BLaER1 treated with 17β-estradiol and CSF1 and Interleukin-3, amounts not matched to agents 10 nM and 100 nM (cell line): ENCODE data around the gene AUTS2.

ENCODE experiments used
- H3K27ac ChIP-seq, 11 experiments: shearing (Covaris generic); formaldehyde crosslinking; 2 replicates each; pipeline ENCODE4 v1.8.1; 2022
- H3K27me3 ChIP-seq, 11 experiments: shearing (Covaris generic); formaldehyde crosslinking; 2 replicates each; pipeline ENCODE4 v1.8.1; 2022
- H3K36me3 ChIP-seq, 11 experiments: shearing (Covaris generic); formaldehyde crosslinking; 2 replicates each; pipeline ENCODE4 v1.8.1; 2022
- H3K4me1 ChIP-seq, 10 experiments: shearing (Covaris generic); formaldehyde crosslinking; 2 replicates each; pipeline ENCODE4 v1.8.1; 2022
- H3K4me2 ChIP-seq, 11 experiments: shearing (Covaris generic); formaldehyde crosslinking; 2 replicates each; pipeline ENCODE4 v1.8.1; 2022
- H3K4me3 ChIP-seq, 10 experiments: shearing (Covaris generic); formaldehyde crosslinking; 2 replicates each; pipeline ENCODE4 v1.8.1; 2022
- H3K9ac ChIP-seq, 11 experiments: shearing (Covaris generic); formaldehyde crosslinking; 2 replicates each; pipeline ENCODE4 v1.8.1; 2022
- H3K9me3 ChIP-seq, 11 experiments: shearing (Covaris generic); formaldehyde crosslinking; replicated peaks in 1 of 11; 2 replicates each; pipeline ENCODE4 v1.8.1; 2022
- H4K20me1 ChIP-seq, 11 experiments: shearing (Covaris generic); formaldehyde crosslinking; 2 replicates each; pipeline ENCODE4 v1.8.1; 2022
- Cebpa-rat ChIP-seq, 11 experiments: shearing (Covaris generic); IDR thresholded peaks; 2 replicates each; pipeline ENCODE4 v1.8.1; 2022

The AUTS2 gene

DNA sequence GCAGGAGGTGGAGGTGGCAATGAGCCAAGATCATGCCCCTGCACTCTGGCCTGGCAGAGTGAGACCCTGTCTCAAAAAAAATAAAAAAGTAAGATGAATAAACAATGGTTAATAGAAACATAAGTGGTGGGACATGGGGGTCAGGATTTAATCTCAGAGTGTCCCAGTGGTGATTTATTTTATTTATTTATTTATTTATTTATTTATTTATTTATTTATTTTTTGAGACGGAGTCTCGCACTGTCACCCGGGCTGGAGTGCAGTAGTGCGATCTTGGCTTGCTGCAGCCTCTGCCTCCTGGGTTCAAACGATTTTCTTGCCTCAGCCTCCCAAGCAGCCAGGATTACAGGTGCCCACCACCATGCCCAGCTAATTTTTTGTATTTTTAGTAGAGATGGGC is 1051.0 kb downstream of the AUTS2 start:
- no peak overlapping the region for H3K4me3 ChIP-seq
- no peaks in the 10 kb centered on the region for H3K27me3 ChIP-seq
- no peak for TF ChIP-seq Cebpa-rat (IDR thresholded peaks at IDR 0.05)
- peaks cover 0 to 11% (median 0%) of the 10 kb centered on the region in 11 experiments; a peak in 4 of 22 replicates for H3K9me3 ChIP-seq
- H4K20me1 ChIP-seq = peaks cover 0 to 11% (median 0%) of the 10 kb centered on the region in 11 experiments; a peak in 2 of 22 replicates
- H3K9ac ChIP-seq = no peak overlapping the region
- no peak overlapping the region for H3K4me2 ChIP-seq
- H3K27ac ChIP-seq = no peak overlapping the region
- H3K36me3 ChIP-seq = peaks cover 0 to 6% (median 0%) of the 10 kb centered on the region in 11 experiments; a peak in 2 of 22 replicates
- peaks cover 9 to 46% (median 32%) of the 10 kb centered on the region in 10 experiments for H3K4me1 ChIP-seq

- no peak overlapping the region for H3K9ac ChIP-seq
- H4K20me1 ChIP-seq = no peaks in the 10 kb centered on the region
- no peak overlapping the region for H3K4me3 ChIP-seq
- H3K4me2 ChIP-seq = no peak overlapping the region
- TF ChIP-seq Cebpa-rat (IDR thresholded peaks at IDR 0.05) = no peak
- H3K36me3 ChIP-seq = peaks cover 0 to 19% (median 4%) of the 10 kb centered on the region in 11 experiments; a peak in 5 of 22 replicates
- peaks cover 0 to 15% (median 4%) of the 10 kb centered on the region in 11 experiments; a peak in 5 of 22 replicates for H3K9me3 ChIP-seq
- H3K4me1 ChIP-seq = peaks cover 0 to 8% (median under 1%) of the 10 kb centered on the region in 10 experiments; a peak in 4 of 20 replicates
- no peaks in the 10 kb centered on the region for H3K27me3 ChIP-seq
- no peak overlapping the region for H3K27ac ChIP-seq
Observed at GRCh38 chr7:70654146-70654545, 1055.9 kb downstream of the AUTS2 start.

GRCh38 chr7:70654979-70655378 is 1056.7 kb downstream of the AUTS2 start:
- TF ChIP-seq Cebpa-rat (IDR thresholded peaks at IDR 0.05) = no peak
- H3K4me2 ChIP-seq = no peak overlapping the region
- no peak overlapping the region for H3K27ac ChIP-seq
- peaks cover 0 to 16% (median 2%) of the 10 kb centered on the region in 11 experiments; a peak in 4 of 22 replicates for H3K9me3 ChIP-seq
- H3K36me3 ChIP-seq = peaks cover 0 to 23% (median 4%) of the 10 kb centered on the region in 11 experiments; a peak in 5 of 22 replicates
- no peaks in the 10 kb centered on the region for H3K27me3 ChIP-seq
- H3K9ac ChIP-seq = no peak overlapping the region
- H3K4me1 ChIP-seq = peaks cover 0 to 16% (median 6%) of the 10 kb centered on the region in 10 experiments; a peak in 13 of 20 replicates
- H3K4me3 ChIP-seq = no peak overlapping the region
- H4K20me1 ChIP-seq = no peaks in the 10 kb centered on the region

GRCh38 chr7:70655694-70656093 is 1057.4 kb downstream of the AUTS2 start:
- Histone ChIP-seq H3K4me2 (no peak overlapping the region), H3K9ac (no peak overlapping the region), H3K27ac (no peak overlapping the region), H3K4me3 (no peak overlapping the region), H3K4me1 (peaks cover 6 to 23% (median 14%) of the 10 kb centered on the region in 10 experiments; a peak in 17 of 20 replicates), H3K9me3 (peaks cover 0 to 16% (median 0%) of the 10 kb centered on the region in 11 experiments; a peak in 2 of 22 replicates), H3K27me3 (no peaks in the 10 kb centered on the region), H4K20me1 (no peaks in the 10 kb centered on the region), H3K36me3 (peaks cover 0 to 23% (median 4%) of the 10 kb centered on the region in 11 experiments; a peak in 5 of 22 replicates)
- TF ChIP-seq Cebpa-rat (IDR thresholded peaks at IDR 0.05) = no peak

GRCh38 chr7:70657571-70657970 is 1059.3 kb downstream of the AUTS2 start:
- H3K9ac ChIP-seq = no peak overlapping the region
- H3K27ac ChIP-seq = no peak overlapping the region
- H4K20me1 ChIP-seq = no peaks in the 10 kb centered on the region
- H3K4me3 ChIP-seq = no peak overlapping the region
- peaks cover 0 to 7% (median 0%) of the 10 kb centered on the region in 11 experiments; a peak in 2 of 22 replicates for H3K9me3 ChIP-seq
- H3K36me3 ChIP-seq = peaks cover 0 to 26% (median 0%) of the 10 kb centered on the region in 11 experiments; a peak in 4 of 22 replicates
- H3K4me2 ChIP-seq = no peak overlapping the region; a peak in 1 of 22 replicates
- TF ChIP-seq Cebpa-rat (IDR thresholded peaks at IDR 0.05) = no peak
- peaks cover 7 to 29% (median 20%) of the 10 kb centered on the region in 10 experiments; a peak in 17 of 20 replicates for H3K4me1 ChIP-seq
- H3K27me3 ChIP-seq = no peaks in the 10 kb centered on the region

- Histone ChIP-seq H3K27ac (no peak overlapping the region), H3K36me3 (peaks cover 0 to 26% (median 0%) of the 10 kb centered on the region in 11 experiments; a peak in 4 of 22 replicates), H3K4me3 (no peak overlapping the region), H3K4me1 (peaks cover 7 to 29% (median 20%) of the 10 kb centered on the region in 10 experiments; a peak in 17 of 20 replicates), H3K9me3 (peaks cover 0 to 7% (median 0%) of the 10 kb centered on the region in 11 experiments; a peak in 1 of 22 replicates), H3K9ac (no peak overlapping the region), H4K20me1 (no peaks in the 10 kb centered on the region), H3K27me3 (no peaks in the 10 kb centered on the region), H3K4me2 (no peak overlapping the region; a peak in 1 of 22 replicates)
- TF ChIP-seq Cebpa-rat (IDR thresholded peaks at IDR 0.05) = no peak
Observed at GRCh38 chr7:70657989-70658632, 1059.8 kb downstream of the AUTS2 start.

DNA sequence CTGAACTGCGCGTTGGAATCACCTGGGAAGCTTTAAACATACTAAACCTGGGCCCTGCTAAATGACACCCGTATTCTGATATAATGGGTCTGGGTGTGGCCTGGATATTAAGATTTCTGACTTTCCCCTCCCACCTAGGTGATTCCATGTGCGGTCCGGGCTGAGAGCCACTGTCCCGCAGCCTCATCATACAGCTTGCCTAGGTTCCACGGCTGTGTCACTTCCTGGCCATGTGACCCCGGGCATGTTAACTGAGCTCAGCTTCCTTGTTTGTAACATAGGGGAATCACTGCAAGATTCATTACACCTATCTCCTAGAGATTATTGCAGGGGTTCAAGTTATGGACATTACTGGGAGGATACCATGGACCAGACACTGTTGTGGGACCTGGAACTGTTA is 1061.0 kb downstream of the AUTS2 start:
- H4K20me1 ChIP-seq = no peaks in the 10 kb centered on the region
- H3K4me1 ChIP-seq = peaks cover 7 to 29% (median 20%) of the 10 kb centered on the region in 10 experiments; a peak in 17 of 20 replicates
- no peak for TF ChIP-seq Cebpa-rat (IDR thresholded peaks at IDR 0.05)
- H3K9me3 ChIP-seq = peaks cover 0 to 7% (median 0%) of the 10 kb centered on the region in 11 experiments; a peak in 1 of 22 replicates
- no peaks in the 10 kb centered on the region for H3K27me3 ChIP-seq
- H3K4me3 ChIP-seq = no peak overlapping the region
- H3K9ac ChIP-seq = no peak overlapping the region
- peaks cover 0 to 26% (median 0%) of the 10 kb centered on the region in 11 experiments; a peak in 4 of 22 replicates for H3K36me3 ChIP-seq
- H3K4me2 ChIP-seq = peak overlapping the region in 5 of 11 experiments; percentile 34 to 68 (median 58); a peak in 5 of 22 replicates
- H3K27ac ChIP-seq = no peak overlapping the region

DNA sequence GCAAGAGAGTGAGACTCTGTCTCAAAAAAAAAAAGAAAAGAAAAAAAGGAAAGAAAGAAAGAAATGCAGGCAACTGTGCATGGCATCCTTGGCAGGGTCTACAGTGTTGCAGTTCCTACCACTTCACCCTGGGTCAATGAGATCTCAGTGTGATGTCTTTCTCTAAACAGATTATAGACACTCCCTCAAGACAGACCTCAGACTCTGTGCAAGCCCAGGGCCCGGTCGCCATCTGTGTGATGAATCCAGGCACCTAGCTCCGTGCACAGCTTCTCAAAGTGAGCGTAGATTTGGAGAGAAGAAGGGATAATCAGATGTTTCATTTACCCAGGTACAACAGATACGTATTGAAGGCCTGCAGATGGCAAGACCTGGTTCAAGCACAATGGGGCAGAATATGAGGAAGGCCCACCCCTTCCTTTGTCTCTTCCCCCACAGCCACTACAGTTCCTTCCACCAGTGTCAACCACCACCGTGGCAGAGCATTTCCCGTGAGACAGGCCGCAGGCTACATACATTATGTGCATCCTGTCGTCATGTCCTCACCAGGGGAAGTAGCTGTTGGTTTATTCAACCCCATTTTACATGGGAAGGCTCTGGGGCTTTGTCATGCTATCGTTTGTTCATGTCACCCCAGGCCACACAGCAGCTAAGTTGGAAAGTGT is 1062.0 kb downstream of the AUTS2 start:
- H3K9ac ChIP-seq = 0 out of 22 replicates have a peak overlapping the region, but pooled peaks of 1 of the 11 experiments have one; percentile 2
- H3K4me2 ChIP-seq = peak overlapping the region in 10 of 11 experiments; percentile 9 to 68 (median 48); a peak in 18 of 22 replicates
- no peaks in the 10 kb centered on the region for H4K20me1 ChIP-seq
- H3K36me3 ChIP-seq = peaks cover 0 to 23% (median 4%) of the 10 kb centered on the region in 11 experiments; a peak in 5 of 22 replicates
- no peaks in the 10 kb centered on the region for H3K27me3 ChIP-seq
- H3K4me3 ChIP-seq = no peak overlapping the region
- H3K27ac ChIP-seq = peak overlapping the region in 7 of 11 experiments; percentile 36 to 64 (median 48); a peak in 9 of 22 replicates
- no peak for TF ChIP-seq Cebpa-rat (IDR thresholded peaks at IDR 0.05)
- peaks cover 7 to 29% (median 20%) of the 10 kb centered on the region in 10 experiments; a peak in 17 of 20 replicates for H3K4me1 ChIP-seq
- H3K9me3 ChIP-seq = peaks cover 0 to 7% (median 0%) of the 10 kb centered on the region in 11 experiments; a peak in 1 of 22 replicates
